ENCODE measurements around the gene MED13L.
A peak's percentile ranks its signal among the peaks of the same experiment; 100 is the strongest.

MED13L gene

GRCh38 chr12:115934046-115934445, 343.4 kb downstream of the MED13L start:
- DNase-seq = no peak

GRCh38 chr12:115932066-115932465, 345.4 kb downstream of the MED13L start:
- no peak for DNase-seq

- no peak for DNase-seq
Measured at GRCh38 chr12:115930336-115930735, 347.2 kb downstream of the MED13L start.

GRCh38 chr12:115926037-115926670, 351.3 kb downstream of the MED13L start:
- DNase-seq = no peak

GRCh38 chr12:115923851-115924250, 353.6 kb downstream of the MED13L start:
- DNase-seq = no peak

GRCh38 chr12:115922952-115923564, 354.4 kb downstream of the MED13L start:
- DNase-seq = no peak

GRCh38 chr12:115920395-115921183, 356.9 kb downstream of the MED13L start:
- DNase-seq = no peak

GRCh38 chr12:115918763-115919162, 358.7 kb downstream of the MED13L start:
- DNase-seq = no peak

GRCh38 chr12:115916910-115917668, 360.4 kb downstream of the MED13L start:
- peak; percentile 47 for DNase-seq

- no peak for DNase-seq
Measured at GRCh38 chr12:115914122-115914521, 363.4 kb downstream of the MED13L start.

- DNase-seq = no peak
Measured at GRCh38 chr12:115912440-115912839, 365.1 kb downstream of the MED13L start.

GRCh38 chr12:115911360-115911759, 366.1 kb downstream of the MED13L start:
- DNase-seq = no peak

GRCh38 chr12:115910057-115910456, 367.4 kb downstream of the MED13L start:
- no peak for DNase-seq
